GM19452 (cell line): Measurements from ENCODE around the gene MXD4.

Experiments
- ATAC-seq: cut with Tn5 transposase; IDR thresholded peaks from one replicate; pipeline ENCODE4 v1.9.1; 2021; ENCODE audit not compliant: unreplicated experiment

Gene MXD4

GRCh38 chr4:2264481-2265041 is 2.7 kb upstream of the MXD4 start:
- no peak for ATAC-seq

- ATAC-seq: no peak
Observed at GRCh38 chr4:2263926-2264321, 2.0 kb upstream of the MXD4 start.

- ATAC-seq: no peak
Observed at GRCh38 chr4:2262944-2263250, 988 bp upstream of the MXD4 start.

GRCh38 chr4:2262145-2262943 is 435 bp upstream of the MXD4 start:
- peak; percentile 93 for ATAC-seq

- no peak for ATAC-seq
Observed at GRCh38 chr4:2261110-2261852, 628 bp downstream of the MXD4 start.

GRCh38 chr4:2260344-2261109 is 1.4 kb downstream of the MXD4 start:
- ATAC-seq: no peak

- ATAC-seq: no peak
Observed at GRCh38 chr4:2259541-2260343, 2.2 kb downstream of the MXD4 start.

GRCh38 chr4:2259036-2259540 is 2.8 kb downstream of the MXD4 start:
- ATAC-seq: no peak

GRCh38 chr4:2258091-2259035 is 3.5 kb downstream of the MXD4 start:
- ATAC-seq: no peak

- no peak for ATAC-seq
Observed at GRCh38 chr4:2257361-2258081, 4.4 kb downstream of the MXD4 start.

- ATAC-seq: no peak
Observed at GRCh38 chr4:2256781-2257191, 5.1 kb downstream of the MXD4 start.

- ATAC-seq: no peak
Observed at GRCh38 chr4:2256156-2256731, 5.7 kb downstream of the MXD4 start.

- no peak for ATAC-seq
Observed at GRCh38 chr4:2255501-2256155, 6.3 kb downstream of the MXD4 start.

- no peak for ATAC-seq
Observed at GRCh38 chr4:2254665-2255500, 7.0 kb downstream of the MXD4 start.

- ATAC-seq: no peak
Observed at GRCh38 chr4:2253160-2254084, 8.5 kb downstream of the MXD4 start.

- ATAC-seq: no peak
Observed at GRCh38 chr4:2252530-2253091, 9.3 kb downstream of the MXD4 start.
